ENCODE data around the gene AGPS.
"Not testable (repeated sequence)": the region's sequence is repeated elsewhere in the genome, so short reads cannot be mapped to it uniquely, and the experiment has no call there.

AGPS gene

DNA sequence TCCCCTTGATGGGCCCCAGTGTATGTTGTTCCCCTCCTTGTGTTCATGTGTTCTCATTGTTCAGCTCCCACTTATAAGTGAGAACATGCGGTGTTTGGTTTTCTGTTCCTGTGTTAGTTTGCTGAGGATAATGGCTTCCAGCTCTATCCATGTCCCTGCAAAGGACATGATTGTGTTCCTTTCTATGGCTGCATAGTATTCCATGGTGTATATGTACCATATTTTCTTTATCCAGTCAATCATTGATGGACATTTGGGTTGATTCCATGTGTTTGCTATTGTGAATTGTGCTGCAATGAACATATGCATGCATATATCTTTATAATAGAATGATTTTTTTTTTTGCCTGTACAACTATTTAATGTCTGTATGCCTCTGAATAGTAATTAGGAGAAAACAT is 31.5 kb downstream of the AGPS start:
- DNase-seq: not testable (repeated sequence)

DNA sequence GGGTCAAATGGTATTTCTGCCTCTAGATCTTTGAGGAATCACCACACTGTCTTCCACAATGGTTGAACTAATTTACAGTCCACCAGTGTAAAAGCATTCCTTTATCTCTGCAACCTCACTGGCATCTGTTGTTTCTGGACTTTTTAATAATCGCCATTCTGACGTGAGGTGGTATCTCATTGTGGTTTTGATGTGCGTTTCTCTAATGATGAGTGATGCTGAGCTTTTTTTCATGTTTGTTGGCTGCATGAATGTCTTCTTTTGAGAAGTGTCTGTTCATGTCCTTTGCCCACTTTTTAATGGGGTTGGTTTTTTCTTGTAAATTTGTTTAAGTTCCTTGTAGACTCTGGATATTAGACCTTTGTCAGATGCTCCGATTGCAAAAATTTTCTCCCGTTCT is 32.0 kb downstream of the AGPS start:
- DNase-seq: not testable (repeated sequence)

DNA sequence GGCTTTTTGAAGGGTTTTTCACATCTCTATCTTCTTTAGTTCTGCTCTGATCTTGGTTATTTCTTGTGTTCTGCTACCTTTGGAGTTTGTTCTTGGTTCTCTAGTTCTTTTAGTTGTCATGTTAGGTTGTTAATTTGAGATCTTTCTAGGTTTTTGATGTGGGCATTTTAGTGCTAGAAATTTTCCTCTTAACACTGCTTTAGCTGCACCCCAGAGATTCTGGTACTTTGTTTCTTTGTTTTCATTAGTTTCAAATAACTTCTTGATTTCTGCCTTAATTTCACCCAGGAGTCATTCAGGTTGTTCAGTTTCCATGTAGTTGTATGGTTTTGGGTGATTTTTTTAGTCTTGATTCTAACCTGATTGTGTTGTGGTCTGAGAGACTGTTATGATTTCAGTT is 34.7 kb downstream of the AGPS start:
- no peak for DNase-seq

DNA sequence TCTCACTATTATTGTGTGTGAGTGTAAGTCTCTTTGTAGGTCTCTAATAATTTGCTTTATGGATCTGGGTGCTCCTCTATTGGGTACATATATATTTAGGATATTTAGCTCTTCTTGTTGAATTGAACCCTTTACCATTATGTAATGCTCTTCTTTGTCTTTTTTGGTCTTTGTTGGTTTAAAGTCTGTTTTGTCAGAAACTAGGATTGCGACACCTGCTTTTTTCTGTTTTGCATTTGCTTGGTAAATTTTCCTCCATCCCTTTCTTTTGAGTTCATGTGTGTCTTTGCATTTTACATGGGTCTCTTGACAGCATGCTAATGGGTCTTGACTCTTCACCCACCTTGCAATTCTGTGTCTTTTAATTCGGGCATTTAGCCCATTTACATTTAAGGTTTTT is 35.4 kb downstream of the AGPS start:
- DNase-seq: not testable (repeated sequence)

DNA sequence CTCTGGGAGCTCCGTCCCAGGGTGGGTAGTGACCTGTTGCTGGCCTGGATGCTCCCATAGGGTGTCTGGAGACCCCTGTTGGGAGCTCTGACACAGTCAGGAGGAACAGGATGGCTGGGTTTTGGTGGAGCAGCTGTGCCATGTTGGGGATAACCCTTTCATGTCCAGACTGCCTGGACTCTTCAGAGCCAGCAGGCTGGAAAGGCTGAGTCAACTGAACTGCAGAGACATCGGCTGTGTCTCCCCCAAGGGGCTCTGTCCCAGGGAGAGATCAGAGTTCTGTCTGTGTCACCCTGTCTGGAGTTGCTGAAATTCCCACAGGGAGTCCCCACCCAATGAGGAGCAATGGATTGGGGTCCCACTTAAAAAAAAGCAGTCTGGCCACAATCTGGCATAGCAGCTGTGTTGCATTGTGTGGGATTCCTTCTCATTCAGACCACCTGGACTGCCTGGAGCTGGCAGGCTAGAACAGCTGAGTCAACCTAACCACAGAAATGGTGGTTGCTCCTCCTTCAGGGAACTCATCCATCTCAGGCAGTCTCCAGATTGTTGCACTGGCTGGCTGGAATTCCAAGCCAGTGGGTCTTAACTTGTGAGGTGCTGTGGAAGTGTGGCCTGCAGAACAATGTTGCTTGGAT is 37.2 kb downstream of the AGPS start:
- DNase-seq: no peak

DNA sequence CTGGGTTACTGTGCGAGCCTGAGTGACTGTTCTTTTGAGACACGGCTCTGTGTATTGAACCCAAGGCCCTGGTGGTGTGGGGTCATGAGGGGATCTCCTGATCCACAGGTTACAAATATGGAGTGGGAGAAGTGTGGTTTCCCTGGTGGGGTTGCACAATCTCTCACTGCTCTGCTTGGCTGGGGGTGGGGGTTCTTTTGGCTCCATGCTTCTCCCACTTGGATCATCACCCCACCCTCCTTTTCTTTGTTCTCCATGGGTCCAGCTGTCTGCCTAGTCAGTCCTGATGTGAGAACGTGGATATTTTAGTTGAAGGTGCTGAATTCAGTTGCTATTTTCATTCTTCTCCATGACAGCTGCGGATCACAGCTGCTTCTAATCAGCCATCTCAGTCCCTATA is 37.8 kb downstream of the AGPS start:
- peak; percentile 34 to 85 for DNase-seq

DNA sequence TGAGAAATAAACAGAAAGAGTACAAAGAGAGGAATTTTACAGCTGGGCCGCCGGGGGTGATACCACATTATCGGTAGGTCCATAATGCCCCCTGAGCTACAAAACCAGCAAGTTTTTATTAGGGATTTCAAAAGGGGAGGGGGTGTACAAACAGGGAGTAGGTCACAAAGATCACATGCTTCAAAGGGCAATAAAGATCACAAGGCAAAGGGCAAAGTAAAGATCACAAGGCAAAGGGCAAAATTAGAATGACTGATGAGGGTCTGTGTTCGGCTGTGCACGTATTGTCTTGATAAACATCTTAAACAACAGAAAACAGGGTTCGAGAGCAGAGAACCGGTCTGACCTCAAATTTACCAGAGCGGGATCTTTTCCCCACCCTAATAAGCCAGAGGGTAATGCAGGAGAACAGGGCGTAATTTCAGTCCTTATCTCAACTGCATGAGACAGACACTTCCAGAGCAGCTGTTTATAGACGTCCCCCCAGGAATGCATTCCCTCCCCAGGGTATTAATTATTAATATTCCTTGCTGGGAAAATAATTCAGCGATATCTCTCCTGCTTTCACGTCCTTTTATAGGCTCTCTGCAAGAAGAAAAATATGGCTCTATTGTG is 38.6 kb downstream of the AGPS start:
- not testable (repeated sequence) for DNase-seq

DNA sequence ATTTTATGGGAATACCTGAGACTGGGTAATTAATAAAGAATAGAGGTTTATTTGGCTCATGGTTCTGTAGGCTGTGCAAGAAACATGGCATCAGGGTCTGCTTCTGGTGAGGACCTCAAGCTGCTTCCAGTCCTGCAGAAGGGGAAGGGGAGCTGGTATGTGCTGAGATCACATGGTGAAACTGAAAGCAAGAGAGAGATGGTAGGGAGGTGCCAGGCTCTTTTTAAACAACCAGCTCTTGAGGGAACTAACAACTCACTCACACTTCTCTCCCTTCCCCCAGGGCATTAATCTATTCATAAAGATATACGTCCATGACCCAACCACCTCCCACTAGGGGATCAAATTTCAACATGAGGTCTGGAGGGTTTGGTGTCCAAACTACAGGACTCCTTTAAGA is 40.1 kb downstream of the AGPS start:
- no peak for DNase-seq

DNA sequence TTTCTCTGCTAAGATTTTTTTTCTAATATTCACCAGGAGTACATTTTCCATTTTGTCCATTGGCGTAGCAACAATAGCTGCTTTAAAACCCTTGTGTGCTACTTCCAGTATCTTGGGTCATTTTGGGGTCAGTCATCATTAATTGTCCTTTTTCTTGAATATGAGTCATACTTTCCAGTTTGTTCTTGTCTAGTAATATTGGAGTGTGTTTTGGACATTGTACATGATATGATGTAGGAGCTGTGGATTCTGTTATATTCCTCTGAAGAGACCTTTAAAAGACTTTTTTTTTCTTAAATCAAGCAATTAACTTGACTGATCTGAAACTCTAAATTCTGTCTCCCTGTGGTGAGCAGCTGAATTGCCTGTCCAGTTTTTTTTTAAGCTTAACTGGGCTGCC is 40.8 kb downstream of the AGPS start:
- DNase-seq: no peak

DNA sequence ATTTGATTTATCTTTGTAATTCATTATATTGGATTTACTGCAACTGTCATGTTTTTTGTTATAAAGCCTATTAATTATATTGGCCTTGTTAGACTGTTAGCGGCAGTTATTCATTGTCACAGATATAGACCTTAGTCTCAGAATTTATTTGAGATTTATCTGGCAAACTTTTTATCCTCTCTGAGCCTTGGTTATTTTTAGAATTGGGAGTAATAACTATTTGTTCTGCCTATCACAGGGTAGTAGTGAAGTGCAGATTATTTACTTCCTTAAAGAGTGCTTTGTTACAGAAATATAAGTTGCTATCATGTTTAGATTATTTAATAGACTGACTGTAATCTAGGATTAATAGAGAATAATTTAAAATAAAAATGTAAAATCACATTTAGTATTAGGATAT is 41.9 kb downstream of the AGPS start:
- DNase-seq: no peak

DNA sequence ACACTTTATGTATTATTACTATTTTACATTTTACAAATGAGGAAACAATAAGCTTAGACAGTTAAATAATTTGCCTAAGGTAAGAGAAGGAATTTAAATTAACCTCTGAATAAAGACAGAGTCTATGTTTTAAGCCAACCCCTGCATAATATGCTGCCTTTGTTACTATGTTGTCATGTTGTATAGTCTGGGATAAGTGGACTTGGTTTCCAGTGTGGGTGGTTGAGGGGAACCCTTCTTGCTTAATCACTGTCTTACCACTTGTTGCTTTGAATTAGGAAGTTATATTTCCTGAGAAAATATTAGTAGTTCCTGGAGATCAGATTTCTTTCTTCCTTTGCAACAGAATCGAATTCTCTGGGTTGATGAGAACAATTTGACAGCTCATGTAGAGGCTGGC is 52.6 kb downstream of the AGPS start:
- peak; percentile 69 to 81 for DNase-seq

DNA sequence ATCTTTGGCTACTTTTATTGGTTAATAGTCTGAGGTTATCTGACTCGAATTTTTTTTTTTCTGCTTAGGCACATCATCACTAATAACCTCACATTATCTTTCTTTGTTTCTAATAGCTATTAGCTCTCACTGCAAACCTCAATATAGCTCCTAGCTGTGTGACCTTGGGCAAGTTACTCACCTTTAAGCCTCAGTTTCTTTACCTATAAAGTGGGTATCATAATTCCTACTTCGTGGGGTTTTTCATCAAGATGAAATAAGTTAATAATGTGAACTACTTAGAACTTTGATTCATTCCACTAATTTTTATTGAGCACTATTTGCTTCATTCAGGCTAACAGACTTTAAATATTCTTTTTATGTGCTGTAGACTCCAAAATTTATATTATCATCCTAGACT is 55.5 kb downstream of the AGPS start:
- no peak for DNase-seq

DNA sequence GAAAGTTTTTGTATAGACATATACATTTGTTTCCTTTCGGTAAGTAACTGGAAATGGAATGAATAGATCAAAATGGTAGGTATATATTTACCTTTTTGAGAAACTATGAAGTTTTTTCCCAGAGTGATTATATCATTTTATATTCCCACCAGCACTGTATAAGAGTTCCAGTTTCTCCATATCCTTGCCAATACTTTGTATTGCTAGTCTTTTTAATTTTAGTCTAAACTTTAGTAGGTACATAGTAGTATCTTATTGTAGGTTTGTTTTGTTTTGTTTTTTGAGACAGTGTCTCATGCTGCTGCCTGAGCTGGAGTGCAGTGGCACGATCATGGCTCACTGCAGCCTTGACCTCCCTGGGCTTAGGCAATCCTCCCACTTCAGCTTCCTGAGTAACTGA is 56.6 kb downstream of the AGPS start:
- peak; percentile 17 to 34 for DNase-seq

DNA sequence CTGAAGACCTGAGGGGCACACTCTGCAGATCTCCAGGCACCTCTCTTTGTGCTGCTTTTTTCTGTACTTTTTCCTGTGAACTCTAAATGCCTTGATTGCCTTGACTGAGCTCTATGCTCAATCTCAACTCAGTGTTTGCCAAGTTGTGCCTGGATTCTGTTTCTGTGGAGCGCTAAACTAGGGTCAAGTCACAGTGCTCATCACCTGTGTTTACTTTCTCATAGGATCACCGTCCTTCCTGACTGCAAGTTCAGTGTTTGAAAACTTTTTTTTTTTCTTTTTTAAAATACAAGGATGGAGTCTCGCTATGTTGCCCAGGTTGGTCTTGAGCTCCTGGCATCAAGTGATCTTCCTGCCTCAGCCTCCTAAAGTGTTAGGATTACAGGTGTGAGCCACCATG is 62.6 kb downstream of the AGPS start:
- DNase-seq: no peak

DNA sequence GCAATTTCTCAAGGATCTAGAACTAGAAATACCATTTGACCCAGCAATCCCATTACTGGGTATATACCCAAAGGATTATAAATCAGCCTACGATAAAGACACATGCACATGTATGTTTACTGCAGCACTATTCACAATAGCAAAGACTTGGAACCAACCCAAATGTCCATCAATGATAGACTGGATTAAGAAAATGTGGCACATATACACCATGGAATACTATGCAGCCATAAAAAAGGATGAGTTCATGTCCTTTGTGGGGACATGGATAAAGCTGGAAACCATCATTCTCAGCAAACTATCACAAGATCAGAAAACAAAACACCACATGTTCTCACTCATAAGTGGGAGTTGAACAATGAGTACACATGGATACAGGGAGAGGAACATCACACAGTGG is 67.2 kb downstream of the AGPS start:
- DNase-seq: not testable (repeated sequence)

DNA sequence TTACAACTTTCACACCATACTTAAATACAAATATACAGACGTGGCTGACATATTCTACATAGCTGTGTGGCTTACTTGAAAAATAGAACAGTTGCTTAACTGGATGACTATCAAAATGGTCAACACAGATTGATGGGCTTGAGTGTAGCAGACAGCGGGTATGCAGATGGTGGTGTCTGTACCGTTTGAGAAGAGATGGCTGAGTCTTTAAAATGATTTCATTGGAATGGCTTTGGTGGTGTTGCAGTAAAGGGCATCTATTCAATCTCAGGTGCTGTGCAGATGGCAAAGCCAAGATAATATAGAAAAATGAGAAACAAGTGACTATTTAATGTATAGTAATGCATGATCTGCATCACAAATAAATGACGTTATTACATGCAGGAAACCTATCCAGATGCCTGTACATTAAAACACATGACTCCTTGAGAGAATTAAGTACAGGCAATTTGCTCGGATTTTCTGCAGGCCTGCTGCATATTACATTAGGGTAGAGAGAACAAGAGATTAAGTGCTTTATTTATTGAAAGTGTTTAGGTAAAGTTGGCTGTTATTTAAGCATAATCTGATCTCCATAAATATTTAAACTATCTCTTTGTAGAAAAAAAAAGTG is 68.5 kb downstream of the AGPS start:
- DNase-seq: no peak

DNA sequence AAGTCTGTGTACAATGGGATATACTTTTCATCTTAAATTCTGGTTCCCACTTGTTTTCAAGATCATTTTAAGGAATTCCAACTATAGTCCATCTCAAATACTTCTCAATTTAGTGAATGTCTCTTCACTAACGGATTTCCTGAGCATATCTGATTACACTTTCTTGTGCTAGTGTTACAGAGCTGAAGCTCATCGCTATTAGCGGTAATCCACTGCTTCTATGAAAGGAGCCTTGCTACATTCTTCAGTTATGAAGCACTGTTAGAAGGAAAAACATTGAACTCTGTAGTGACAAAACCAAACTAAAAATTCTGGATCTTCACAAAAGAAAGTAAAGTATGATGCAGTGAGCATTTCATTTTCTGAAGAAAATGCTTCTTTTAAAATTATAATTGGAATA is 72.0 kb downstream of the AGPS start:
- DNase-seq: no peak

DNA sequence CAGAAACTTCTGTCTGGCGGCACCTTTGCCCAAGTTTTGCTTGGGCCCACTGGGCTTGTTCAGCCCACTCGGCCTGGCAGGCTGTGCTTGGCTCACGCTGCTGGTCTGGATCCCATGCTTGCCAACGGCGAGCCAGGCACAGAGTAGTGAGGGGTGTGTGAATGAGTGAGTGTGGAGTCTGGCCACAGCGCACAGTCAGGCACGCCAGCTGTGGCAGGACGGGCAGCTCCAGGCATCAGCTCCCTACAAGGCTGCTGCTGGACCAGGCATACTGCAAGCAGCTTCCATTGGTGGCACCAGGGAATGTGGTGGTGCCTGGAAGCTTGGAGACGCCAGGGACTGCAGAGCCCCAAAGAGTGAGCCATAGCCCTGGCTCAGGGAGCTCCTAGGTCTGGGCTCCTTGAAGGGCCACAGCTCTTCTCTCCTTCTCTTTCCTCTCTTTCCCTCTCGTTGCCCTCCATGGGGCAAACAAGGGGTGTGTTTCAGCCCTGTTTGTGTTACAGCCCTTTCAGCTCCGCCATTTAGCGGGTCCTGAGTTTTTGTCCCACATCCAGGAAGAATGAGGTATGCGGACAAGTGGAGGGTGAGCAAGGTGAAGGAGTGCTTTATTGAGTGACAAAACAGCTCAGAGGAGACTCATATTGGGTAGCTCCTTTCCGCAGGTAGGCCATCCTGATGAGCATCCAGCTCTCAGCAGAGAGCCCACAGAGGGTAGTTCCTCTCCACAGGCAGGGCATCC is 73.0 kb downstream of the AGPS start:
- no peak for DNase-seq

DNA sequence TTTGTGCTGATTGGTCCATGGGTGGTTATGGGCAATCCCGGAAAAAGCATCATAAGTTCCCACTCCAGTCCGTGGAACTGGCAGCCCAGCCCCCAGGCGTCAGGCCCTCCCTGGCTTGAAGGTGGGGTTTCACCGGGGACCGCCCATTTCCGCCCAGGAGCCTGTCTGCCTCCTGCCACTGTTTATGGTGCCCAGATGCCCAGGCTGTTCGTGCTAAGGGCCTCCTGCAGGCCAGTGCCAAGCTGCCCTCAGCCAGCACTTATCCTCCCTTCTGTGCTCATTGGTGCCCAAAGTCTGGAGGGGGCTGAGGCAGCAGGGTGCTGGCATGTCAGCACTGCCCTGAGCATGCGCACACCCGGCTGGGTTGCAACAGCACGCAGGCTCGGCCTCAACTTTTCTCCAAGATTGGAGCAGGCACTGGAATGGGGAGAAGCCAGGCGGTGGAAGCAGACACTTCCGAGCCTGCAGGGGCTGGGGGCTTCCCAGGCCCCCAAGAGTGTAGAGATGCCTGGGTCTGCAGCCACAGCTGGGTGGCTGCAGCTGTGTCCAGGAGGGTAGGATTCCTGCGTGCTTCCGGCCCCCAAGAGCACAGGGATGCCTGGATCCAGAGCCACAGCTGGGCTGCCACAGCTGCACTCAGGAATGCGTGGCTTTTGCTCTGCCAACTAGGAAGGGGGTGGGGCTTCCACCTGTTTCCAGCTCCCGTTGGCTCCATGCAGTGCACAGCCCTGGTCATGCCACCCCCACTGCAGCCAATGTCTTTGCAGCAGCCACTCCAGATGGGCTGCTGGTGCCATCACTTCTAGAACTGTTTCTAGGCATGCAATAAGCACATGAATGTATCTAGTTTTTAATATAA is 74.0 kb downstream of the AGPS start:
- DNase-seq: no peak

DNA sequence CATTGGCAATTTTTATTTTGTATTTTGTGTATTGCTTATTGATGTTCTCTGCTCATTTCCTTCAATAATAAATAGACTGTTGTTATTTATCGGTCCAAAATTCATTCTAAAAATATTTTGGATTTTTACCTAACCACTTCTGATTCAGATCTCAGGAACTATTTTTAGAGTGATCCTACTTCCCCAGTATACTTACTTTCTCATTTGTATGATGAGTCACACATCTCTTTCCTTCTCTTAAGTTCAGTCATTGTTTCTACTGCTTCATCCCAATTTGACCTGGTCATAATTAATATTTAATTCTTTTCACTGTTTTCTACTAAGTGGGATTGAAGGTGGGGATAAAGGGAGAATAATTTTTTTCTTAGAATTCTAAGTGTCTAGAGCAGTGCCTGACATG is 75.1 kb downstream of the AGPS start:
- peak; percentile 10 to 15 for DNase-seq

DNA sequence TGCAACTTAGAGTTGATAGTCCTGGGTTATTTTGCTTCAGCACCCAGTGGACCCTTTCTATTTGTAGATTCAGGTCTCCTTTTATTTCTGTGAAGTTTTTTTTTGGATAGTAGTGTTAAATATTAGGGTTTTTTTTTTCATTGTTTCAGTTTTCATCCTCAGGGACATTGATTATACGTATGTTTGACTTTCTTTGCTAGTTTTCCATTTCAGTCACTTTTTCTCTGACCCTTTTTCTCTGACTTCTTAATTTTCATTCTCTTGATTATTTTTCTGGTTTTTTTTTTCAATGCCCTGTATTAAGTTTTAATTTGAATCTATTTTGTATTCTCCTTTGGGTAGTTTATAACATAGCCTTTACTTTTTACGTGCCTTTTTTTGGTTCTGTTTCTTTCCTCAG is 79.4 kb downstream of the AGPS start:
- no peak for DNase-seq

DNA sequence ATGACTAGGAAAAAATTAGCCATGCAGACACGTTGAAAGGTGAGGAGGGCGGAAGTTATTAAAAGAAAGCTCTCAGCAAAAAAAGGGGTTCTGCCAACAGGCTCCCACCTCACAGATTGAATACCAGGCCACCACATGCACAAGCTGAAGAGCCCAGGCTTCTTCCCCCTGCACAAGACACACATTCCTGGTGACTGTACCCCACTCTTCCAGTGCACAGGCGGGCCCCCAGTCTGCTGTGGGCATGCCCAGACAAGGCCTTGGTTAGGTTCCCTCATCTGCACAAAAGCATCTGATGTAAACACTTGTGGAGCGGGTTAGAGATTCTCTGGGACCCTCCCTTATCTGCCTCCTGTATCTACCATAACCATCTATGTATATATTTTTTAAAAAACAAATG is 81.7 kb downstream of the AGPS start:
- no peak for DNase-seq

DNA sequence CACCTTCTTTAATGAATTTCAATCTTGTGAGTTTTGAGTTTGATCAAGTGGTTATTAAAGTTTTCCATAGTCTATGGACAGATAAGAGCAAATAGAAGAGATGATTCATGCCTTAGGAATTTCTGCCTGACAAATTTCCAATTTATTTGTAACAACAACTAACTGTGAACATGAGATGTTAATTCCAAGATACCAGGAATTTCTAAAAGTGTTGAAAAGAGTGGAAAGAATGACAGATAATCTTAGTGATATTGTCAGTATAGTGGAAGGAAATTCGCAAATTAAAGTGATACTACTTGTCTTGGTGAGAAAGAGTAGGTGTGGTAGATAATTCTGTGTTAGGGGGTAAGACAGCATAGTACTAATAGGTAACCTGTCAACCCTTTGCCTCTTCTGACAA is 82.4 kb downstream of the AGPS start:
- no peak for DNase-seq
